Ovary (tissue), 3 donors: ENCODE results near the gene CHRNA3.

Source experiments
- POLR2A ChIP-seq: fragments of 450-650 bp; IDR thresholded peaks from one replicate; pipeline ENCODE4 v1.6.1; 2017; ENCODE audit warnings: antibody characterized with exemption, mild to moderate bottlenecking, moderate library complexity
- TF ChIP-seq, protein P1 (sequence below), 3 donors: fragments of 450-650 bp in 2 of 3; fragments of 200-600 bp in 1 of 3; IDR thresholded peaks; one replicate each; pipeline versions ENCODE4 v1.5.1 to v1.8.0; 2016 to 2022; ENCODE audit warnings: antibody characterized with exemption in 3 of 3, mild to moderate bottlenecking in 1 of 3
- donor health status: DM: no; HTN: no; CAD: no.

DNA sequence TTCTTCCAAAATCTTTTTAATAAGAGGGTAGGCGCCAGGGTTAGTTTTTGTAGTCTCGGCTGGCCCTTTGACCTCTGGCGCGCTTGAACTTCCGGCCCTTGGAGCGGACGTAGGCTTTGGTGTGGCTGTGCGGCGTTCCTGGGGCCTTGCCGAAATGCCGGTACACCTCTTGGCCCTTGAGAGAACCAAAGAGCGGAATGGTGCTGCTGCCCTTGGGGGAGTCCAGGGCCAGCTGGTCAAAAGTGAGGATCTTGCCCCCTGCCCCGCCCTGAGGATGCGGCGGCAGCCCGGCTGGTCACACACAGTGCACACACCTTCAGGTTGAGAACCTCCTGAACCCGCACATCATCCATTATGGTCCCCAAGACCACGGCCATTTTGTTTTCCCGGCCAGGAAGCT, 40.2 kb upstream of the CHRNA3 start:
- TF ChIP-seq POLR2A = no peak
- TF ChIP-seq, protein P1, sequence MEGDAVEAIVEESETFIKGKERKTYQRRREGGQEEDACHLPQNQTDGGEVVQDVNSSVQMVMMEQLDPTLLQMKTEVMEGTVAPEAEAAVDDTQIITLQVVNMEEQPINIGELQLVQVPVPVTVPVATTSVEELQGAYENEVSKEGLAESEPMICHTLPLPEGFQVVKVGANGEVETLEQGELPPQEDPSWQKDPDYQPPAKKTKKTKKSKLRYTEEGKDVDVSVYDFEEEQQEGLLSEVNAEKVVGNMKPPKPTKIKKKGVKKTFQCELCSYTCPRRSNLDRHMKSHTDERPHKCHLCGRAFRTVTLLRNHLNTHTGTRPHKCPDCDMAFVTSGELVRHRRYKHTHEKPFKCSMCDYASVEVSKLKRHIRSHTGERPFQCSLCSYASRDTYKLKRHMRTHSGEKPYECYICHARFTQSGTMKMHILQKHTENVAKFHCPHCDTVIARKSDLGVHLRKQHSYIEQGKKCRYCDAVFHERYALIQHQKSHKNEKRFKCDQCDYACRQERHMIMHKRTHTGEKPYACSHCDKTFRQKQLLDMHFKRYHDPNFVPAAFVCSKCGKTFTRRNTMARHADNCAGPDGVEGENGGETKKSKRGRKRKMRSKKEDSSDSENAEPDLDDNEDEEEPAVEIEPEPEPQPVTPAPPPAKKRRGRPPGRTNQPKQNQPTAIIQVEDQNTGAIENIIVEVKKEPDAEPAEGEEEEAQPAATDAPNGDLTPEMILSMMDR (IDR thresholded peaks at IDR 0.05) = no peak
